Body of pancreas (tissue), 4 donors: ENCODE results near the gene GLB1L2.

ENCODE experiments used
- POLR2A ChIP-seq, 3 donors: fragments of 450-650 bp; IDR thresholded peaks; one replicate each; pipeline ENCODE4 v1.6.1; 2016; ENCODE audit warnings: antibody characterized with exemption in 3 of 3, mild to moderate bottlenecking in 2 of 3
- TF ChIP-seq, protein P1 (sequence below), 7 experiments: fragments of 450-650 bp in 4 of 7; fragments of 200-600 bp in 3 of 7; sonication (generic) in 3 of 7; IDR thresholded peaks; one replicate each; pipeline ENCODE4 v1.5.1; 2016 to 2019; ENCODE audit warnings: antibody characterized with exemption in 7 of 7

DNA sequence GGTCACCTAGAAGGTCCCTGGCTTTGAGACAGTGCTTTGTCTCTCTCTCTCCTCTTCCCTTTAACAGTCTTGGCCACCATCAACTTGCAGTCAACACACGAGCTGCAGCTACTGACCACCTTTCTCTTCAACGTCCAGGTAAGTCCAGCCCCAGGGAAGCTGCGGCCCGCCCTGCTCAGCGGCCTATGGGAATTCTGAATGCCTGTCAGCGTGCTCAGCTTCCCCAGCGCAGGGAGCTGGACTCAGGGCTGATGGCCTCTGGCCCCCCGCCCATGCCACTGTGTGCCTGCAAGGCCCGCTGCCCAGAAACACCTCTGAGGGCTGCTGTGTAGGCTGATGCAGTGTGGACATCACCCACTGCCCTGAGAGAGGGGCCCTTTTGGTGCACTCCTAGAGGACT lies 32.5 kb downstream of the GLB1L2 start:
- TF ChIP-seq, protein P1, sequence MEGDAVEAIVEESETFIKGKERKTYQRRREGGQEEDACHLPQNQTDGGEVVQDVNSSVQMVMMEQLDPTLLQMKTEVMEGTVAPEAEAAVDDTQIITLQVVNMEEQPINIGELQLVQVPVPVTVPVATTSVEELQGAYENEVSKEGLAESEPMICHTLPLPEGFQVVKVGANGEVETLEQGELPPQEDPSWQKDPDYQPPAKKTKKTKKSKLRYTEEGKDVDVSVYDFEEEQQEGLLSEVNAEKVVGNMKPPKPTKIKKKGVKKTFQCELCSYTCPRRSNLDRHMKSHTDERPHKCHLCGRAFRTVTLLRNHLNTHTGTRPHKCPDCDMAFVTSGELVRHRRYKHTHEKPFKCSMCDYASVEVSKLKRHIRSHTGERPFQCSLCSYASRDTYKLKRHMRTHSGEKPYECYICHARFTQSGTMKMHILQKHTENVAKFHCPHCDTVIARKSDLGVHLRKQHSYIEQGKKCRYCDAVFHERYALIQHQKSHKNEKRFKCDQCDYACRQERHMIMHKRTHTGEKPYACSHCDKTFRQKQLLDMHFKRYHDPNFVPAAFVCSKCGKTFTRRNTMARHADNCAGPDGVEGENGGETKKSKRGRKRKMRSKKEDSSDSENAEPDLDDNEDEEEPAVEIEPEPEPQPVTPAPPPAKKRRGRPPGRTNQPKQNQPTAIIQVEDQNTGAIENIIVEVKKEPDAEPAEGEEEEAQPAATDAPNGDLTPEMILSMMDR (IDR thresholded peaks at IDR 0.05) = no peak
- no peak for TF ChIP-seq POLR2A (IDR thresholded peaks at IDR 0.05)
